ENCODE results near the gene TRIM10. TPM values are rescaled to one million over a fixed set of nuclear protein-coding genes. Genes with fewer than 3 reads are reported as not detected.

Gene TRIM10
- total RNA-seq, 1 donor = not detected

GRCh38 chr6:30102970-30103871, 57.8 kb downstream of the TRIM10 start:
- H3K4me3 ChIP-seq (ENCODE audit: low read depth, low read length) = peak overlapping the region; percentile 56
- DNase-seq (ENCODE audit: low read depth) = peak; percentile 89
- peak; percentile 96 for TF ChIP-seq CTCF (IDR thresholded peaks at IDR 0.05; ENCODE audit: insufficient read depth, low read length)

- peak overlapping the region; percentile 50 for H3K4me3 ChIP-seq (ENCODE audit: low read depth, low read length)
- DNase-seq (ENCODE audit: low read depth) = no peak
- TF ChIP-seq CTCF (IDR thresholded peaks at IDR 0.05; ENCODE audit: insufficient read depth, low read length) = no peak
These were observed 58.5 kb downstream of the TRIM10 start for GRCh38 chr6:30102414-30102969.

Small RNA genes lying within 50 kb of the gene (small RNA-seq; reads per million reads assigned to genes)
- not detected for gene RF00554

Other genes with a start within 250 kb of the TRIM10 start
- gene HLA-A, start 218.7 kb downstream of the TRIM10 start, total RNA-seq (ENCODE audit: low replicate concordance) = 184 and 391 TPM in 2 replicates
- 11.0 and 18.3 TPM in 2 replicates for gene POLR1H, start 99.9 kb downstream of the TRIM10 start, total RNA-seq (ENCODE audit: low replicate concordance)
- gene PPP1R11, start 94.0 kb downstream of the TRIM10 start, total RNA-seq (ENCODE audit: low replicate concordance) = 19.0 and 52.5 TPM in 2 replicates
- gene RNF39, start 85.4 kb downstream of the TRIM10 start, total RNA-seq (ENCODE audit: low replicate concordance) = not detected in 2 replicates
- not detected in 2 replicates for gene TRIM31, start 48.1 kb downstream of the TRIM10 start, total RNA-seq (ENCODE audit: low replicate concordance)
- not detected in 2 replicates for gene TRIM40, start 25.1 kb downstream of the TRIM10 start, total RNA-seq (ENCODE audit: low replicate concordance)
- gene TRIM15, start 2.3 kb upstream of the TRIM10 start, total RNA-seq (ENCODE audit: low replicate concordance) = not detected in 2 replicates
- 32.4 and 41.9 TPM in 2 replicates for gene TRIM26, start 52.2 kb upstream of the TRIM10 start, total RNA-seq (ENCODE audit: low replicate concordance)
- gene TRIM39, start 165.7 kb upstream of the TRIM10 start, total RNA-seq (ENCODE audit: low replicate concordance) = 8.5 and 9.7 TPM in 2 replicates
- 23.6 and 25.1 TPM in 2 replicates for gene RPP21, start 183.9 kb upstream of the TRIM10 start, total RNA-seq (ENCODE audit: low replicate concordance)

Data from fibroblast of the aortic adventitia (primary cell).